Purkinje cell (primary cell): ENCODE data around the gene AXIN2. TPM values are rescaled to one million over a fixed set of nuclear protein-coding genes. Genes with fewer than 3 reads are reported as not detected.

Source experiments
- polyA plus RNA-seq: library from polyadenylated mRNA; unstranded; fragments of >200 nt; fragmentation: Nextera tagmentation; gene quantifications from 2 replicates; pipeline ENCODE4 v1.2.1, GENCODE V29; 2014

AXIN2 gene, protein sequence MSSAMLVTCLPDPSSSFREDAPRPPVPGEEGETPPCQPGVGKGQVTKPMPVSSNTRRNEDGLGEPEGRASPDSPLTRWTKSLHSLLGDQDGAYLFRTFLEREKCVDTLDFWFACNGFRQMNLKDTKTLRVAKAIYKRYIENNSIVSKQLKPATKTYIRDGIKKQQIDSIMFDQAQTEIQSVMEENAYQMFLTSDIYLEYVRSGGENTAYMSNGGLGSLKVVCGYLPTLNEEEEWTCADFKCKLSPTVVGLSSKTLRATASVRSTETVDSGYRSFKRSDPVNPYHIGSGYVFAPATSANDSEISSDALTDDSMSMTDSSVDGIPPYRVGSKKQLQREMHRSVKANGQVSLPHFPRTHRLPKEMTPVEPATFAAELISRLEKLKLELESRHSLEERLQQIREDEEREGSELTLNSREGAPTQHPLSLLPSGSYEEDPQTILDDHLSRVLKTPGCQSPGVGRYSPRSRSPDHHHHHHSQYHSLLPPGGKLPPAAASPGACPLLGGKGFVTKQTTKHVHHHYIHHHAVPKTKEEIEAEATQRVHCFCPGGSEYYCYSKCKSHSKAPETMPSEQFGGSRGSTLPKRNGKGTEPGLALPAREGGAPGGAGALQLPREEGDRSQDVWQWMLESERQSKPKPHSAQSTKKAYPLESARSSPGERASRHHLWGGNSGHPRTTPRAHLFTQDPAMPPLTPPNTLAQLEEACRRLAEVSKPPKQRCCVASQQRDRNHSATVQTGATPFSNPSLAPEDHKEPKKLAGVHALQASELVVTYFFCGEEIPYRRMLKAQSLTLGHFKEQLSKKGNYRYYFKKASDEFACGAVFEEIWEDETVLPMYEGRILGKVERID
- polyA plus RNA-seq, result 3.7 and 3.9 TPM in 2 replicates

DNA sequence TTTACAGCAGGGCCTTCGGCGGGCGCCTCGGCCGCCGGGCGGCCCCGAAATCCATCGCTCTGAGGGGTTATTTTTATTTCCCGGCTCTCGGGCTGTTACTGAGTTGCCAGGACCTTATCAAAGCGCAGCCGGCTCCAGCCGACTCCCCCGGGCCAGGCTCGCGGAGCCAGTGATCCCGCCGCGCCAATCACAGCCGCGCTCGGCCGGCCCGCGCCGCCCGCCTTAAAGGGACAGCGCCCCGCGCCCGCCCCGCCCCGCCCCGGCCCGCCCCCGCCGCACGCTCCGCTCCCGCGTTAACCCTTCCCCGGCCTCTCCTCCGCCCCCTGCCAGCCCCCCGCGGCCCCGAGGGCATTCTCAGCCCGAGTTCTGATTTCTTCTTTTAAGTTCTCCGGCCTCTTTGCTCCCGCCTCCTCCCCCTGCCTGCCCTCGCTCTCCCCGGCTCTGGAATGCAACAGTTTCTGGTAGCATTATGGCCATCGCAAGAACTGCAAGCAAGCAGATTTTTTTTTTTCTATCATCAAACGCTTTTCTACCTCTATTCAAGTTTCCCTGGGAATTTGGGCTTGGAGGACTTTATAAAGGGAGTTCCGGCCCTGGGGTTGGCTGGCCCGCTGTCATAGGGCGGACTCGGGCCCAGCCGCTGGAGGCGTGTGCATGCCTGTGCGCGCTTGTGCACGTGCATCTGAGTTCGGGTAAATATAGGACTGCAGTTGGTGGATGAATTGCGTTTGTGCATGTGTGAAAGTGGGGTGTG is at the start of gene AXIN2:
AXIN2 (minus strand) TSS at position 197 of the 754 bp plus-strand sequence. CDS start 3,028 bp downstream, outside the sequence.

